ENCODE data around the gene EME1.
"Not testable (repeated sequence)": the region's sequence is repeated elsewhere in the genome, so short reads cannot be mapped to it uniquely, and the experiment has no call there.

EME1 gene

GRCh38 chr17:50424246-50424995 is 51.4 kb downstream of the EME1 start:
- TF ChIP-seq, protein P1, sequence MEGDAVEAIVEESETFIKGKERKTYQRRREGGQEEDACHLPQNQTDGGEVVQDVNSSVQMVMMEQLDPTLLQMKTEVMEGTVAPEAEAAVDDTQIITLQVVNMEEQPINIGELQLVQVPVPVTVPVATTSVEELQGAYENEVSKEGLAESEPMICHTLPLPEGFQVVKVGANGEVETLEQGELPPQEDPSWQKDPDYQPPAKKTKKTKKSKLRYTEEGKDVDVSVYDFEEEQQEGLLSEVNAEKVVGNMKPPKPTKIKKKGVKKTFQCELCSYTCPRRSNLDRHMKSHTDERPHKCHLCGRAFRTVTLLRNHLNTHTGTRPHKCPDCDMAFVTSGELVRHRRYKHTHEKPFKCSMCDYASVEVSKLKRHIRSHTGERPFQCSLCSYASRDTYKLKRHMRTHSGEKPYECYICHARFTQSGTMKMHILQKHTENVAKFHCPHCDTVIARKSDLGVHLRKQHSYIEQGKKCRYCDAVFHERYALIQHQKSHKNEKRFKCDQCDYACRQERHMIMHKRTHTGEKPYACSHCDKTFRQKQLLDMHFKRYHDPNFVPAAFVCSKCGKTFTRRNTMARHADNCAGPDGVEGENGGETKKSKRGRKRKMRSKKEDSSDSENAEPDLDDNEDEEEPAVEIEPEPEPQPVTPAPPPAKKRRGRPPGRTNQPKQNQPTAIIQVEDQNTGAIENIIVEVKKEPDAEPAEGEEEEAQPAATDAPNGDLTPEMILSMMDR (IDR thresholded peaks at IDR 0.05; ENCODE audit: borderline replicate concordance, insufficient read depth, low read depth, low read length), result no peak
- no peak overlapping the region for H3K4me3 ChIP-seq (ENCODE audit: low read depth, low read length)

- TF ChIP-seq, protein P1 (IDR thresholded peaks at IDR 0.05; ENCODE audit: borderline replicate concordance, insufficient read depth, low read depth, low read length), result no peak
- H3K4me3 ChIP-seq (ENCODE audit: low read depth, low read length), result peak overlapping the region; percentile 29
Measured at GRCh38 chr17:50424996-50425681, 52.1 kb downstream of the EME1 start.

GRCh38 chr17:50425682-50426471 is 52.8 kb downstream of the EME1 start, which contains the start of gene ACSF2:
Gene ACSF2, plus strand, starts transcription at chr17:50426218. Its CDS starts 44 bp downstream, at chr17:50426262.
- TF ChIP-seq, protein P1 (IDR thresholded peaks at IDR 0.05; ENCODE audit: borderline replicate concordance, insufficient read depth, low read depth, low read length), result no peak
- H3K4me3 ChIP-seq (ENCODE audit: low read depth, low read length), result peak within 1 kb of the TSS; percentile 69

DNA sequence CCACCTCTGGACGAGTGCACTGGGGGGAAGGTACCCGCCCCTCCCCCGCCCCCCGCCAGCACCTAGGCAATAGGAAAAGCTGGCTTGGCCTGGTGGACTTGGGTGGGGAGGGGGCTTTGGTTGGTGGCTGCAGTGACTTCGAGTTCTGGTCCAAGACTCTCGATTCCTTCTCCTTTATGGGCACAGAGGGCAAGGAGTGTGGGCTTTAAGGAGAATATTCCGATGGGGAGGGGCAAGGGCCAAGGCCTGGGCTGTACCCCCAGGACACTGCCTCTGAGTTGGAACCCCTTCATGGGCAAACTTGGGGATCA is 53.4 kb downstream of the EME1 start:
- H3K4me3 ChIP-seq (ENCODE audit: low read depth, low read length), result peak overlapping the region; percentile 69
- TF ChIP-seq, protein P1 (IDR thresholded peaks at IDR 0.05; ENCODE audit: borderline replicate concordance, insufficient read depth, low read depth, low read length), result no peak

- TF ChIP-seq, protein P1 (IDR thresholded peaks at IDR 0.05; ENCODE audit: borderline replicate concordance, insufficient read depth, low read depth, low read length), result peak; percentile 33; the same call in 1 of the 2 replicates
- H3K4me3 ChIP-seq (ENCODE audit: low read depth, low read length), result peak overlapping the region; percentile 69
Measured at GRCh38 chr17:50426814-50427787, 54.1 kb downstream of the EME1 start.

- not testable (repeated sequence) for H3K4me3 ChIP-seq (ENCODE audit: low read depth, low read length)
Measured at GRCh38 chr17:50428126-50428525, 55.1 kb downstream of the EME1 start.
